Activated CD8-positive, alpha-beta memory T cell treated with anti-CD3 and anti-CD28 coated beads for 24 hours (primary cell): ENCODE results near the gene WNT8A.

Experiments used
- DNase-seq: peaks from one replicate; pipeline ENCODE4 v3.0.0-alpha.2; 2020

The WNT8A gene

DNA sequence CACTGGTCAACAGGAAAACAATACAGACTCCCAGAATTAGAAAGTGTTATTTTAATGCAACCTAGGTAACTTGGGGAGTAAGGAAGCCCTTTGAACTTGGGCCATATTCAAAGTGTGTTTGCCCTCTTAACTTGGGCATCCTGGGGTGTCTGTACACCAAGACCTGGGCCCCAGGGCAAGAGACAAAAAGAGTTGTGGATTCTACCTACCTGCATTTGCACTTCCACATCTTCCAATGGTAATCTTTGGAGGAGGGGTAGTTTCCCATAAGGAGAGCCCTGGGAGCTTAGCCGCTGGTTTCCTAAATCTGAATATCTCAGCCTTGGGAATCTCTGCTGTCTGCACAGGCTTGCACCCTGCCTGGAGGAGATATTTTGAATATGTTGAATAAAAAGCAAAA lies 8.5 kb downstream of the WNT8A start:
- DNase-seq = no peak

DNA sequence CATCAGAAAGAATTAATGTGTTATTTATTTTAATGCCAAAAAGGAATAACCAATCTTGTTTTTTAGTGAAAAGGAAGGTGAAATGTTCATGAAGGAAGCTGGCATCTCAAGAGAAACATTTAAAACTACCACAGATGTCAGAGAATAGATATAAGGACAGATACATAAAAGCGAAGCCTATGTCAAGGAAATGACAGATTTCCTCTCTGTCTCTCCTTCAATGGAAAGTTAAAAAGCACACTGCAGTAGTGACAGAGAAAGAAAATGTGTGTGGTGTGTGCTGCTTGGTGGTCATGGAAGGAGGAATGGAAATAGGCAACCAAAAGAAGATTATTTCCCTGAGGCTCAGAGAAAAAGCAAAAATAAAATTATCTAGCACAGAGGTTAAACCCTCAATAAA lies 9.2 kb downstream of the WNT8A start:
- no peak for DNase-seq

DNA sequence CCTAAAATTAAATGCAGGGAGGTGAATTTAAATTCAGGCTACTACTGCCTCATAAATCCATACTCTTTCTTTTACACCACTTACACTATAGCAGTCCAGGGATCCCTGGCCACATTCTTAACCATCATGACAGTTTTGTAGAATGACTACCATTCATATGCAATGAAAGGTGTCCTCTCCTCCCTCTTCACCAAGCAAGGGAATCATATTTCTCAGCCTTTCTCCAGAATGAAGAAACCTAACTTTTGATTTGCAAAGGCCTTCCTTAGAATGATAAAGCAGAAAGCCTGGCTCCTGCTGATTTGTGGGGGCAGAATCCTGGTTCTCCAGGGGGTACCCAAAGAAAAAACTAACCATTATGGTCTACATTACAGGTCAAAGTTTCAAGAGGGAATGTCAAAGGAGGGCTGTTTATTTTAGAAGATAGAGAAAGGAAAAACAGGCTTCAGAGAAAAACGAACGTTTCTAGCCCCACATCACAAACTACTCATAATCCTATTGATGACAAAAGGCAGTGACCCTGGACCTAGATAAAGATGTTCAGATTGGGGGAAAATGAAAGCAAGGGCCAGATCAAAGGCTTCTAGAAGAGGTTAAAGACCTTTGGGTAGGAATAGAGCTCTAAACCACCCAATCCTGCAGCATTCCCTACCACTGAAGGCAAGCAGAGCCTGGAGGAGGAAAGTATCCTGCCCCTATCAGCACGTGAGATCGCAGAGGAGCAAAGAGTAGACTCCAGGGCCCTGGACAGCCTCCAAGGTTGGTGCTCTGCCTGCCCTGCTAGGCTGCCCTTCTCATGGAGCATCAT lies 11.5 kb downstream of the WNT8A start:
- DNase-seq = no peak

- no peak for DNase-seq
Measured at GRCh38 chr5:138096363-138096762, 12.5 kb downstream of the WNT8A start.

GRCh38 chr5:138096997-138097828 lies 13.4 kb downstream of the WNT8A start:
- DNase-seq = no peak

DNA sequence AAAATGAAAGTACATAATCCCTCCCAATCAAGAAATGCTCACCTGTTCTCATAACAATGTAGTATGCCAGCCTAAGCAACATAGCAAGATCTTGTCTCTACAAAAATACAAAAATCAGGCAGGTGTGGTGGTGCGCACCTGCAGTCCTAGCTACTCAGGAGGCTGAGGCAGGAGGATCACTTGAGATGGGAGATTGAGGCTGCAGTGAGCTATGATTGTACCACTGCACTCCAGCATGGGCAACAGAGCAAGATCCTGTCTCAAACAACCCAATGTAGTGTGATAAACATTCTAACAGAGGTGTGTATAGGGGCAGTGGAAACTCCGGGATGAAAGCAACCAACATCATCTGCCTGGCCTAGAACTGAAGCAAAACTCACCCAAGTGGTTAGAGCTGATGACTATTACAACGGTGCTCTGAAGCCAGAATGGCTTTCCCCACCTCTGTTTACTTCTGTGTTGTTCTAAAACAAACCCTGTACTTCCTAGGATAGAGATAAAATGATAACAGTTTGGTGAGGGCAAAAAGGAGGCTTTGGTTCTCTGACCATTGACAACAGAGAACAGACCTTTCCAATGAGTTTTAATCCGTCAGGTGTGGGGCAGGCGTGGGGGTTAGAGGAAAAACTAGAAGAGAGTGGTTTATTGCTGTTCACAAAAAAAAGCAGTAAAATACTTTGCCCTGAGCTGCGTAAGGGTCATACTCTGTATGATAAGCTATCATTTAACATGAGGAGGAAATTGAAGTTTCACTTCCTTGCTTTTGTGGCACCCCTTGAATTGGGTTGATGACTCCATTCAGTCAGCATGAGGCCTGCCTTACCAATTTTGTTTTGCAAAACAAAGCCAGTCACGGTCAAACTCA lies 18.9 kb downstream of the WNT8A start:
- no peak for DNase-seq

GRCh38 chr5:138103319-138103637 lies 19.4 kb downstream of the WNT8A start:
- DNase-seq = no peak

DNA sequence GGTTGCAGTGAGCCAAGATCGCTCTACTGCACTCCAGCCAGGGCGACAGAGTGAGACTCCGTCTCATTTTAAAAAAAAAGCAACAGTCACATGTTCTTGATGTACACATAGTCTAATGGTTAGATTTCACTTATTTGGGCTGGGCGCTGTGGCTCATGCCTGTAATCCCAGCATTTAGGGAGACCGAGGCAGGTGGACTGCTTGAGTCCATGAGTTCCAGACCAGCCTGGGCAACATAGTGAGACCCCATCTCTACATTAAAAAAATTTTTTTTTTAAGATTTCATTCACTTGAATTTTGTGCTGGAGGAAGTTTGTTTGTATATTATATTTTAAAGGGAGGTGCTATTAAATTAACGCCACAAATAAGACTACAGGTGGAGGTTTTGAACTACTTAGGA lies 21.9 kb downstream of the WNT8A start:
- DNase-seq = no peak

- DNase-seq = no peak
Measured at GRCh38 chr5:138107213-138107612, 23.4 kb downstream of the WNT8A start.

DNA sequence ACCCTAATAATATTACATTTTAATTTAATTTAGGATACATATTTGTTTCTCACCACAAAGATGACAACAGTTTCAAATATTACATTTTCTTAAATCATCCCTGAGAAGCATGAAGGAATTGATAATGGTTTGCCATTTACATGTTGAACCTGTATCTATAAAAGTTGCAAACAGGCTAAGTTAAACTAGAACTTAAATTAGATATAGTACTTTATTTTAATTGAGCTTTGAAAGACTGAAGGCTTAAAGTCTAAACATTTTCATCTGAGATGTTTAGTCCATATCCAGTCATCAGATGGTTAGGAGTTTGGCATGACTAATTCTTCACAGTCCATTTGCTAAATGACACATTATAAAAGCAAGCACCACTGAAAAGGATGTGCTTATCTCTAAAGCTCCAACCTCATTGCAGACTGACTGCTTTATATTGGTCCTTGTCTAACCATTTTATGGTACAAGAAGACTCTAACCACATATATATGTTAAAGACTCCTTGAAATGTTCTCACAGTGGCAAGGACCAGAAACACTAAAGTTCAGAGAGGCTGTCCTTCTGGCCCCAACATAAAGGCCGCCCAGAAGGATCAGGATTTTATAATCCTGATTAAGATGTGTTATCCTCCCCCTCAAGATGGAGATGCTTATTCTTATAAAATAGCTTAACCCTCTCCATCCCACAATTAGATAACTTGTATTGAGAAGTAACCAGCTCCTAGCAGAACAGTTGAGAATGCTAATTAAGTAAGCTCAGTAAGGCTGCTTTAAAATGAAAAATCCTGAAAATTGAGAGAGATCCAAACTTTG lies 25.8 kb downstream of the WNT8A start:
- DNase-seq = no peak

DNA sequence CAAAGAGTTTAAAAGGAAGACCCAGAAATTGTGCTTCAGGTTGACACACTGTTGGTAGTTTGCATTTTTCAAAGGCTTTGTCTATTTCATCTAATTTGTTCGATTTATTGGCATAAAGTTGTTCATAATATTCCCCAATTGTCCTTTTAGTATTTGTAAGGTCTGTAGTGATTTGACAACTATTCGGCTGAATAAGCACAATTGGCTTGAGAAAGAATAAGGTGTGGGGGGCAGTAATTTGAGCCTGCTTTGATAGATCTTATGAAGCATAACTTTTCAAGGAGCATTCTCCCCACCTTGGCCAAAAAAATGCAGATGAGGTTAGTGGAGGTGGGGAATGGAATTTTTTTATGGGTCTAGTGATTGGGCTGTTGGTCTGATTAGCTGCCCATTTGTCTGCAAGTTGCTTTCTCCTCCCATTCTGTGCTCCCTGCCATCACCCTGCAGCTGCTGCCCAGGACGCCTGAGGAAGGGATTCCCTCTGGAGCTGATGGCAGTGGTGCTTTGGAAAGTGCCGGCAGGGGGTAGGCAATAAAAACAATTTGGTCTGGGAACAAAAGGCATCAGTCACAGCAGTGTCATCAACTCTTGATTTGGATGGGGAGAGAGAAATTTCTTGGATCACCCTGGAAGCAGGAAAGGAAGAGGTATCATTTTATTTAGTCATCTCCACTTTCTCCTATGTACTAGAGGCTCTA lies 26.6 kb downstream of the WNT8A start:
- DNase-seq = no peak

GRCh38 chr5:138111181-138111580 lies 27.3 kb downstream of the WNT8A start:
- no peak for DNase-seq

DNA sequence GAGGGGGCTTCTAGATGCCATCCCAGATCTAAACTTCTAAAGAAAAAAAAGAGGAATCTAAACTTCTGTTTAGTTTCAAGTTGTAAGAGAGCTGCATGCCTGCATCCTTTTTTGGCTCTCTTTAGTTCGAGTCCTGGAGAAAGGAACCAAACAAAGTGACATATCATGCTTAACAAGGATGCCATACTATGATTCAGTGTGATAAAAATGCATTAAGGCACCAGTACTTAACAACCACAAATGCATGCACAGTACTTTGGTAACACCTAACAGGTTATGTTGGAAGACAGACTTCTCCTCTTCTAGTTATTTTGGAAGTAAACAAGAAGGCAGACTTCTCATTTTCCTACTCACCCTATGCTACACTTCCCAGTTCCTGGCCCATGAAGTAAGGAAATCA lies 28.1 kb downstream of the WNT8A start:
- DNase-seq = no peak

- DNase-seq = no peak
Measured at GRCh38 chr5:138115254-138115653, 31.4 kb downstream of the WNT8A start.

DNA sequence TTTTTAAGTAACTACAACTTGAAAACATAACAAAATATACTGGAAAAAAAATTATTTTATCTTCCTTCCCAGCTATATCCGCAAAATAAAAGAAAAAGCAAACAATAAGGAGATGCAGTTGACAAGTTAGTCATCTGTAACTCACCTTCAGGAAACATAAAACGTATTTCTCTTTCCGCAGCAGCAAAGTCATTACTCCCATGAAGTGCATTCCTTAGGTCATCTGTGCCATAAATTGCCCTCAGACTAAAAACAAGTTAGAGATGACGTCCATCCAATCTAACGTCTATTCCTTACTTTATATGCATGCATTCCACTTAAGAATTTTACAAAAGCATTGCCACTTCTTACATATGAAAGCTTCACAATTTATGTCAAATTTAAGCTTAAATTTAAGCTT lies 44.5 kb downstream of the WNT8A start:
- DNase-seq = no peak

- no peak for DNase-seq
Measured at GRCh38 chr5:138129347-138129746, 45.5 kb downstream of the WNT8A start.

DNA sequence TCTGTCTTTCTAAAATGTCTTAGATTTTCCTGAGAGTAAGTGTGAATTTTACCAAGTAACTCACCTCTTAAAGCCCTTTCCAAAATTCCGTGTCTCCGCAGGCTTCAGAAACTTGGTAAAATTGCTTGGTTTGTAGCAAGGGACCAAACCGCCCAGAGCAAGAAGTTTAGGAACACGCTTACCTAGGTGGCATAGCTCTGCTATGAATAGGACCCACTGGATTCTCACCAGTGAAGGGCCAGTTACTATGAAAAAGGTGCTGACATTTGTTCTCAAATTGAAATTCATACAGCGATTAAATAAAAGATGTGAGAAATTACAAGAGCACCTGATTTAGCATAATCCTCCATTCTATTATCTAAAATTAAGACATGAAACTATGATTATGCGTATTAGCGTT lies 48.7 kb downstream of the WNT8A start:
- no peak for DNase-seq

DNA sequence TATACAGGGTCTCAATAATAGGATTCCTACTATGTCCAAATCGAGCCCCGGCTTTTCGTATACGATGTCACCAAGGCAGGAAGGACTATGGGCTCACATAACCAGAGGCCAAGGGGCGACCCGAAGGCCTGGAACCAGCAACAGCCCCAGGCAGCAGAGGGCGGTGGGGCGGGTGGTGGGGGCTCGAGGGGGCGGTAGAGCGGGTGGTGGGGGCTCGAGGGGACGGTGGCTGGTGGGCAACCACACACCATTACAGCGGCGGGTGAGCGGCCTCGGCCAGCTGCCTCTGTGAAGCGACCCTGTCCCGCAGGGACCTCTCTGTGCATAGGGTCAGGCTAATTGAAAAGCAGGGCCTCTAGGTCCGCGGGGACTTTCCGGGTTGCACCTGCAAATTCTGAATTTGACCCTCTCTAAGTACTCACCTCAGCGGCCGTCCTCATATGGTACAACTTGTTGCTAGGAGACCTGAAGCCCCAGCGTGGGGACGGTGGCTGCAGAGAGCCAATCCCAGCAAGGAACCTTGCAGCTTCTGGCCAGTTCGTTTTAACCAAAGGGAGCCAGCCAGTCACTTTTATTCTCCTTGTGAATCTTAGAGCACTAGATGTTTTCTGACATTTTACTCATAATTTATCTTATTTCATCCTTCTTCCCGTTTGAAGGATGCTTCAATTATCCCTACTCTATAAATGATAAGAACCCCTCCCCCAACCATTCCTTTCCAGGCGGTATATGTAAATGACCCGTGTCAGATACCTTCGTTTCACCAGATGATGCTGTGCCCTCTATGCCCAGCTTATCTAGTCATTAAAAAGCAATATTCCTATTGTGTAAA lies 55.3 kb downstream of the WNT8A start, which contains the start of gene NME5:
TSS of gene NME5 (minus strand) at position 480 of the 832 bp plus-strand sequence. CDS start 648 bp downstream, outside the sequence.
- DNase-seq = no peak

DNA sequence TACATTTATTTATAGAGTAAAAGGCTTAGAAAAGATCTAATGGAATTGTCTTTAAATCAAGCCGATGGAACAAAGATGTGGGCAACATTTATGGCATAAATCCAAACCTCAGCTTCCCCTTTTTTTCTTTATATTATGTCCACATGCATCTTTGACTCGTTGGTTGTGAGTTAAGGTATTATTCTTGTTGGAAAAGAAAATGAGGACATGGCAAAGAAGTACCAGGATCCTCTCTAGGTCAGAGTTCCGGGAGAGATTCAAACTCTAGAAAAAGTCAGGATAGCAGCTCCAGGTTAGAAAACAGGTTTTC lies 55.9 kb downstream of the WNT8A start:
- no peak for DNase-seq

- DNase-seq = no peak
Measured at GRCh38 chr5:138140268-138140667, 56.4 kb downstream of the WNT8A start.
